Stimulated activated CD4-positive, alpha-beta T cell treated with anti-CD3 and anti-CD28 coated beads, Interleukin-4, amount 100 ng/mL, for 24 hours (primary cell): ENCODE measurements around the gene ZFP30.
A peak's percentile ranks its signal among the peaks of the same experiment; 100 is the strongest.
"Not testable (repeated sequence)": the region's sequence is repeated elsewhere in the genome, so short reads cannot be mapped to it uniquely, and the experiment has no call there.

Experiments
- DNase-seq: peaks from one replicate; pipeline ENCODE4 v3.0.0-alpha.2; 2020

ZFP30 gene

GRCh38 chr19:37655301-37655688 is at the start of gene ZFP30:
TSS of gene ZFP30 (minus strand) at chr19:37655465. CDS start at chr19:37647822, 7,643 bp downstream.
- DNase-seq, result peak; percentile 86

GRCh38 chr19:37699057-37699456 is 43.8 kb upstream of the ZFP30 start:
- no peak for DNase-seq

- DNase-seq, result no peak
Observed at GRCh38 chr19:37698216-37698615, 43.0 kb upstream of the ZFP30 start.

GRCh38 chr19:37695144-37695899 is 40.1 kb upstream of the ZFP30 start:
- DNase-seq, result no peak

- no peak for DNase-seq
Observed at GRCh38 chr19:37692956-37693620, 37.8 kb upstream of the ZFP30 start.

GRCh38 chr19:37691881-37692504 is 36.7 kb upstream of the ZFP30 start:
- peak; percentile 81 for DNase-seq

GRCh38 chr19:37683520-37683919 is 28.3 kb upstream of the ZFP30 start:
- DNase-seq, result no peak

- DNase-seq, result no peak
Observed at GRCh38 chr19:37669450-37669914, 14.2 kb upstream of the ZFP30 start.

- DNase-seq, result not testable (repeated sequence)
Observed at GRCh38 chr19:37657157-37657556, 1.9 kb upstream of the ZFP30 start.

GRCh38 chr19:37655689-37656371 is 565 bp upstream of the ZFP30 start:
- peak; percentile 87 for DNase-seq

- peak; percentile 24 for DNase-seq
Observed at GRCh38 chr19:37654629-37655300, 500 bp downstream of the ZFP30 start.

- DNase-seq, result no peak
Observed at GRCh38 chr19:37654118-37654517, 1.1 kb downstream of the ZFP30 start.

GRCh38 chr19:37635076-37636056 is 19.9 kb downstream of the ZFP30 start:
- DNase-seq, result no peak

- peak; percentile 58 for DNase-seq
Observed at GRCh38 chr19:37594982-37595382, 60.3 kb downstream of the ZFP30 start.

- peak; percentile 94 for DNase-seq
Observed at GRCh38 chr19:37594304-37594981, 60.8 kb downstream of the ZFP30 start, which contains the start of the genes ZNF540 and ZNF571. TSS of gene ZNF540 (plus strand) at chr19:37594876. CDS start at chr19:37598448, 3,572 bp downstream. TSS of gene ZNF571 (minus strand) at chr19:37594792. CDS start at chr19:37586676, 8,116 bp downstream.

GRCh38 chr19:37593996-37594303 is 61.3 kb downstream of the ZFP30 start:
- no peak for DNase-seq

GRCh38 chr19:37583340-37583739 is 71.9 kb downstream of the ZFP30 start:
- DNase-seq, result no peak

GRCh38 chr19:37572203-37572602 is 83.1 kb downstream of the ZFP30 start:
- no peak for DNase-seq

GRCh38 chr19:37565370-37565669 is 89.9 kb downstream of the ZFP30 start:
- DNase-seq, result no peak

GRCh38 chr19:37564624-37565369 is 90.5 kb downstream of the ZFP30 start:
- no peak for DNase-seq
